ENCODE data around the gene NSMF. TPM values are rescaled to one million over a fixed set of nuclear protein-coding genes. Genes with fewer than 3 reads are reported as not detected.
A peak's percentile ranks its signal among the peaks of the same experiment; 100 is the strongest.

NSMF gene
- total RNA-seq, 1 experiment from 2014 or later = 52.7 TPM

- DNase-seq (ENCODE audit: low spot score) = peak; percentile 46
- no peak for TF ChIP-seq CTCF (conservative IDR thresholded peaks at IDR 0.05; ENCODE audit: low read depth, low read length)
- no peak for TF ChIP-seq EZH2 (IDR thresholded peaks at IDR 0.05; ENCODE audit: borderline replicate concordance, low read depth, low read length, poor library complexity, severe bottlenecking)
- peak overlapping the region; percentile 79 for H3K27ac ChIP-seq (ENCODE audit: low read depth, low read length, poor library complexity, severe bottlenecking)
- POLR2A ChIA-PET (ENCODE audit: low non-redundant PET) = no interaction called here
- CTCF ChIA-PET = no interaction called here
- H3K4me3 ChIP-seq (ENCODE audit: low read depth, low read length, poor library complexity, severe bottlenecking) = peak overlapping the region; percentile 80
- H3K36me3 ChIP-seq (ENCODE audit: insufficient read depth, low read length, poor library complexity, severe bottlenecking) = no peaks in the 10 kb centered on the region
- no peaks in the 10 kb centered on the region for H3K27me3 ChIP-seq (replicated peaks; ENCODE audit: insufficient read depth, low read depth, low read length, poor library complexity)
- no peaks in the 10 kb centered on the region for H3K9me3 ChIP-seq (ENCODE audit: low read depth, low read length, poor library complexity, severe bottlenecking)
- intact Hi-C loops (cut with micrococcal nuclease; ENCODE audit: unreplicated experiment) = no loop called here
- no TSS peak for BruUV-seq (replicated peaks)
- H3K4me1 ChIP-seq (ENCODE audit: insufficient read depth, low read length, poor library complexity, severe bottlenecking) = peaks cover 20% of the 10 kb centered on the region
These were observed 661 bp downstream of the NSMF start for GRCh38 chr9:137458194-137459151.

GRCh38 chr9:137457406-137458193 is 1.5 kb downstream of the NSMF start:
- Histone ChIP-seq H3K27ac (ENCODE audit: low read depth, low read length, poor library complexity, severe bottlenecking) (no peak overlapping the region), H3K36me3 (ENCODE audit: insufficient read depth, low read length, poor library complexity, severe bottlenecking) (peaks cover 8% of the 10 kb centered on the region), H3K4me3 (ENCODE audit: low read depth, low read length, poor library complexity, severe bottlenecking) (peak overlapping the region; percentile 80), H3K4me1 (ENCODE audit: insufficient read depth, low read length, poor library complexity, severe bottlenecking) (peaks cover 20% of the 10 kb centered on the region), H3K9me3 (ENCODE audit: low read depth, low read length, poor library complexity, severe bottlenecking) (no peaks in the 10 kb centered on the region), H3K27me3 (replicated peaks; ENCODE audit: insufficient read depth, low read depth, low read length, poor library complexity) (no peaks in the 10 kb centered on the region)
- intact Hi-C loops (cut with micrococcal nuclease; ENCODE audit: unreplicated experiment) = no loop called here
- TF ChIP-seq EZH2 (IDR thresholded peaks at IDR 0.05; ENCODE audit: borderline replicate concordance, low read depth, low read length, poor library complexity, severe bottlenecking) = no peak
- TF ChIP-seq CTCF (conservative IDR thresholded peaks at IDR 0.05; ENCODE audit: low read depth, low read length) = no peak
- ChIA-PET CTCF (no interaction called here), POLR2A (ENCODE audit: low non-redundant PET) (no interaction called here)
- no TSS peak for BruUV-seq (replicated peaks)
- DNase-seq (ENCODE audit: low spot score) = no peak

GRCh38 chr9:137456864-137457405 is 2.2 kb downstream of the NSMF start:
- BruUV-seq (replicated peaks) = no TSS peak
- intact Hi-C loops (cut with micrococcal nuclease; ENCODE audit: unreplicated experiment) = no loop called here
- H3K27ac ChIP-seq (ENCODE audit: low read depth, low read length, poor library complexity, severe bottlenecking) = no peak overlapping the region

More at GRCh38 chr9:137456864-137457405, 2.2 kb downstream of the NSMF start:
- ChIA-PET POLR2A (ENCODE audit: low non-redundant PET) (no interaction called here), CTCF (no interaction called here)
- Histone ChIP-seq H3K9me3 (ENCODE audit: low read depth, low read length, poor library complexity, severe bottlenecking) (no peaks in the 10 kb centered on the region), H3K36me3 (ENCODE audit: insufficient read depth, low read length, poor library complexity, severe bottlenecking) (peaks cover 11% of the 10 kb centered on the region), H3K4me3 (ENCODE audit: low read depth, low read length, poor library complexity, severe bottlenecking) (no peak overlapping the region), H3K27me3 (replicated peaks; ENCODE audit: insufficient read depth, low read depth, low read length, poor library complexity) (no peaks in the 10 kb centered on the region), H3K4me1 (ENCODE audit: insufficient read depth, low read length, poor library complexity, severe bottlenecking) (peaks cover 20% of the 10 kb centered on the region)
- no peak for TF ChIP-seq EZH2 (IDR thresholded peaks at IDR 0.05; ENCODE audit: borderline replicate concordance, low read depth, low read length, poor library complexity, severe bottlenecking)
- TF ChIP-seq CTCF (conservative IDR thresholded peaks at IDR 0.05; ENCODE audit: low read depth, low read length) = no peak
- no peak for DNase-seq (ENCODE audit: low spot score)
